H9 (cell line): ENCODE results near the gene NBEAL2. TPM values are rescaled to one million over a fixed set of nuclear protein-coding genes. Genes with fewer than 3 reads are reported as not detected.

Experiments used
- DNase-seq: peaks from one replicate; pipeline ENCODE4 v3.0.0-alpha.2; 2017
- H2AFZ ChIP-seq: one replicate; pipeline ENCODE4 v1.6.1; 2013; ENCODE audit warnings: mild to moderate bottlenecking, low read length, control low read depth, moderate library complexity
- H2AK5ac ChIP-seq: 2 replicates; pipeline ENCODE4 v1.6.1; 2013; ENCODE audit warnings: low read length, control low read depth, mixed read lengths; ENCODE audit not compliant: insufficient read length
- H2BK120ac ChIP-seq: one replicate; pipeline ENCODE4 v1.6.1; 2013; ENCODE audit warnings: low read depth, mild to moderate bottlenecking, low read length, control low read depth, inconsistent platforms; ENCODE audit not compliant: poor library complexity, severe bottlenecking
- H2BK12ac ChIP-seq: 2 replicates; pipeline ENCODE4 v1.6.1; 2013; ENCODE audit warnings: low read length, control low read depth, mixed read lengths, low read depth; ENCODE audit not compliant: insufficient read length
- H2BK15ac ChIP-seq: 2 replicates; pipeline ENCODE4 v1.6.1; 2013; ENCODE audit warnings: low read depth, low read length, control low read depth
- H2BK20ac ChIP-seq: one replicate; pipeline ENCODE4 v1.6.1; 2013; ENCODE audit warnings: low read depth, mild to moderate bottlenecking, low read length, control low read depth, inconsistent platforms; ENCODE audit not compliant: poor library complexity, severe bottlenecking
- H2BK5ac ChIP-seq: 2 replicates; pipeline ENCODE4 v1.6.1; 2013; ENCODE audit warnings: low read length, control low read depth, mixed read lengths; ENCODE audit not compliant: insufficient read length
- H3K14ac ChIP-seq: 2 replicates; pipeline ENCODE4 v1.6.1; 2013; ENCODE audit warnings: low read length, control low read depth; ENCODE audit not compliant: insufficient read depth
- H3K18ac ChIP-seq: 2 replicates; pipeline ENCODE4 v1.6.1; 2013; ENCODE audit warnings: low read depth, mild to moderate bottlenecking, mixed read lengths, low read length, control low read depth; ENCODE audit not compliant: insufficient read length
- H3K23ac ChIP-seq: 2 replicates; pipeline ENCODE4 v1.6.1; 2013; ENCODE audit warnings: low read length, control low read depth, mixed read lengths, low read depth; ENCODE audit not compliant: insufficient read length
- H3K23me2 ChIP-seq: 2 replicates; pipeline ENCODE4 v1.6.1; 2013; ENCODE audit warnings: low read depth, mild to moderate bottlenecking, mixed read lengths, low read length, control low read depth; ENCODE audit not compliant: insufficient read length, poor library complexity, severe bottlenecking
- H3K27ac ChIP-seq: 2 replicates; pipeline ENCODE4 v1.5.1; 2013; ENCODE audit warnings: low read length, control low read depth, mixed read lengths, low read depth; ENCODE audit not compliant: insufficient read length
- H3K27me3 ChIP-seq: 2 replicates; pipeline ENCODE4 v1.6.1; 2013; ENCODE audit warnings: low read length, control low read depth, inconsistent platforms; ENCODE audit not compliant: insufficient read depth
- H3K4ac ChIP-seq: 2 replicates; pipeline ENCODE4 v1.6.1; 2013; ENCODE audit warnings: low read depth, mild to moderate bottlenecking, control low read depth, inconsistent platforms, low read length, moderate library complexity
- H3K4me1 ChIP-seq: 2 replicates; pipeline ENCODE4 v1.6.1; 2013; ENCODE audit warnings: low read length, control low read depth, inconsistent platforms; ENCODE audit not compliant: insufficient read depth
- H3K4me2 ChIP-seq: 2 replicates; pipeline ENCODE4 v1.6.1; 2013; ENCODE audit warnings: low read length, control low read depth, mixed read lengths; ENCODE audit not compliant: insufficient read length, insufficient read depth
- H3K56ac ChIP-seq: 2 replicates; pipeline ENCODE4 v1.6.1; 2013; ENCODE audit warnings: low read depth, mild to moderate bottlenecking, mixed read lengths, low read length, control low read depth; ENCODE audit not compliant: insufficient read length
- H3K79me1 ChIP-seq: 2 replicates; pipeline ENCODE4 v1.6.1; 2013; ENCODE audit warnings: low read depth, mild to moderate bottlenecking, moderate library complexity, low read length, control low read depth, inconsistent platforms; ENCODE audit not compliant: insufficient read depth, poor library complexity, severe bottlenecking
- H3K79me2 ChIP-seq: 2 replicates; pipeline ENCODE4 v1.6.1; 2013; ENCODE audit warnings: low read length, control low read depth, inconsistent platforms; ENCODE audit not compliant: insufficient read depth
- H3K9ac ChIP-seq: 2 replicates; pipeline ENCODE4 v1.6.1; 2013; ENCODE audit warnings: low read length, control low read depth, mixed read lengths; ENCODE audit not compliant: insufficient read length; ENCODE audit errors: extremely low read depth
- H3K9me3 ChIP-seq: one replicate; pipeline ENCODE4 v1.6.1; 2013; ENCODE audit warnings: low read depth, low read length, inconsistent platforms; ENCODE audit not compliant: control insufficient read depth
- H3T11ph ChIP-seq: one replicate; pipeline ENCODE4 v1.6.1; 2013; ENCODE audit warnings: mild to moderate bottlenecking, low read length, control low read depth, inconsistent platforms
- H4K20me1 ChIP-seq: one replicate; pipeline ENCODE4 v1.6.1; 2013; ENCODE audit not compliant: control insufficient read depth, insufficient read length, insufficient read depth
- H4K5ac ChIP-seq: 2 replicates; pipeline ENCODE4 v1.6.1; 2013; ENCODE audit warnings: low read depth, mild to moderate bottlenecking, mixed read lengths, low read length, control low read depth; ENCODE audit not compliant: insufficient read length
- H4K8ac ChIP-seq: replicated peaks from 2 replicates; pipeline ENCODE4 v1.6.1; 2013; ENCODE audit warnings: low read length, control low read depth, mixed read lengths, low read depth; ENCODE audit not compliant: insufficient read length
- H4K91ac ChIP-seq: 2 replicates; pipeline ENCODE4 v1.6.1; 2013; ENCODE audit warnings: low read depth, mild to moderate bottlenecking, moderate library complexity, mixed read lengths, low read length, control low read depth; ENCODE audit not compliant: insufficient read length
- H3K27ac Mint-ChIP-seq, 3 experiments: 2 replicates in 2 of 3; 3 replicates in 1 of 3; pipeline ENCODE4 v1.8.0; 2020 to 2021; ENCODE audit warnings: mixed read lengths in 3 of 3, mild to moderate bottlenecking in 1 of 3, moderate library complexity in 1 of 3
- H3K27me3 Mint-ChIP-seq: 2 replicates; pipeline ENCODE4 v1.8.0; 2021; ENCODE audit warnings: low read depth, mild to moderate bottlenecking, moderate library complexity, mixed read lengths
- H3K36me3 Mint-ChIP-seq, 3 experiments: 2 replicates in 2 of 3; 3 replicates in 1 of 3; pipeline ENCODE4 v1.8.0; 2020 to 2021; ENCODE audit warnings: low read depth in 3 of 3, mixed read lengths in 3 of 3; ENCODE audit not compliant: insufficient read depth in 1 of 3
- H3K4me1 Mint-ChIP-seq, 2 experiments: 2 replicates each; pipeline ENCODE4 v1.8.0; 2020; ENCODE audit warnings: mixed read lengths in 2 of 2
- H3K4me3 Mint-ChIP-seq, 2 experiments: 2 replicates in 1 of 2; 3 replicates in 1 of 2; pipeline ENCODE4 v1.8.0; 2020 to 2021; ENCODE audit warnings: mild to moderate bottlenecking in 2 of 2, mixed read lengths in 2 of 2, moderate library complexity in 1 of 2
- H3K9me3 Mint-ChIP-seq, 2 experiments: 2 replicates in 1 of 2; 3 replicates in 1 of 2; pipeline ENCODE4 v1.8.0; 2020; ENCODE audit warnings: mild to moderate bottlenecking in 2 of 2, mixed read lengths in 2 of 2, moderate library complexity in 1 of 2
- whole genome bisulfite sequencing: extraction: QIAGEN DNeasy Blood & Tissue Kit; methylation state at CpG from one replicate; pipeline ENCODE4 v1.1.7; 2013; ENCODE audit warnings: missing lambda C conversion rate, low lambda C conversion rate, mixed read lengths; ENCODE audit not compliant: insufficient read length; ENCODE audit errors: extremely low coverage; 5-methylcytosine and 5-hydroxymethylcytosine counted together
- total RNA-seq: library from RNA; stranded (reverse); gene quantifications from 2 replicates; pipeline ENCODE4 v1.2.1, GENCODE V29; 2021
- TF ChIP-seq, protein P1 (sequence below): fragments of 200-600 bp; sonication (generic); conservative IDR thresholded peaks from 3 replicates; pipeline ENCODE4 v1.8.0; 2021; ENCODE audit warnings: antibody characterized with exemption, mild to moderate bottlenecking

NBEAL2 gene
- total RNA-seq, 1 experiment from 2014 or later = 52.1 TPM

DNA sequence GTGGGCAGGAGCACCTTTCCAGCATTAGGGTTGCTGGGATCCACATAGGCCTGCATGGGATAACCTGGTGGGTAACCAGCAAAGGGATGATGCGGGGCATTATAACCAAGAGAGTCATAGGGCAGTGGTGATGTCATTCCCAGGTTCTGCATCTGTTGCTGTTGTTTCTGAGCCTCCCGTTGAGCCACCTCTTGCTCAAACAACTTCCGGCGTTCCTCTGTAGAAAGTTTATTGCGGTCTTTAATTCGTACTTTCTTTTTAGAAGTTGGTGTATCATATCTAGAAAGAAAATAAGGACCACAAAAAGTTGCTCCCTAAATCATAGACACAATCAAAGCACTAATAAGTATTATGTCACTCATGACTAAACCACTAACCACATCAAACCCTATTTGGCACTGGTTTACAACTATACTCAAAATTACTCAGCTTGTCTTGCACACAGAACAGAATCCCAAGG lies 77.8 kb downstream of the NBEAL2 start:
- no peak overlapping the region for H2BK120ac ChIP-seq
- no peak overlapping the region for H3K4ac ChIP-seq
- no peak overlapping the region for H4K91ac ChIP-seq
- no peak overlapping the region for H3K23ac ChIP-seq
- no peaks in the 10 kb centered on the region for H4K20me1 ChIP-seq
- H3K9ac ChIP-seq = no peak overlapping the region
- TF ChIP-seq, protein P1, sequence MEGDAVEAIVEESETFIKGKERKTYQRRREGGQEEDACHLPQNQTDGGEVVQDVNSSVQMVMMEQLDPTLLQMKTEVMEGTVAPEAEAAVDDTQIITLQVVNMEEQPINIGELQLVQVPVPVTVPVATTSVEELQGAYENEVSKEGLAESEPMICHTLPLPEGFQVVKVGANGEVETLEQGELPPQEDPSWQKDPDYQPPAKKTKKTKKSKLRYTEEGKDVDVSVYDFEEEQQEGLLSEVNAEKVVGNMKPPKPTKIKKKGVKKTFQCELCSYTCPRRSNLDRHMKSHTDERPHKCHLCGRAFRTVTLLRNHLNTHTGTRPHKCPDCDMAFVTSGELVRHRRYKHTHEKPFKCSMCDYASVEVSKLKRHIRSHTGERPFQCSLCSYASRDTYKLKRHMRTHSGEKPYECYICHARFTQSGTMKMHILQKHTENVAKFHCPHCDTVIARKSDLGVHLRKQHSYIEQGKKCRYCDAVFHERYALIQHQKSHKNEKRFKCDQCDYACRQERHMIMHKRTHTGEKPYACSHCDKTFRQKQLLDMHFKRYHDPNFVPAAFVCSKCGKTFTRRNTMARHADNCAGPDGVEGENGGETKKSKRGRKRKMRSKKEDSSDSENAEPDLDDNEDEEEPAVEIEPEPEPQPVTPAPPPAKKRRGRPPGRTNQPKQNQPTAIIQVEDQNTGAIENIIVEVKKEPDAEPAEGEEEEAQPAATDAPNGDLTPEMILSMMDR = no peak
- no peak overlapping the region for H3K18ac ChIP-seq
- H3K4me1 ChIP-seq = no peaks in the 10 kb centered on the region
- H2BK5ac ChIP-seq = no peak overlapping the region
- H3K4me3 Mint-ChIP-seq = no peak overlapping the region
- no peak overlapping the region for H2AFZ ChIP-seq
- H3K36me3 Mint-ChIP-seq = peaks cover 19 to 50% (median 35%) of the 10 kb centered on the region in 3 experiments; a peak in 6 of 7 replicates
- H3K79me1 ChIP-seq = peaks cover 4% of the 10 kb centered on the region
- H4K5ac ChIP-seq = no peak overlapping the region
- H2BK15ac ChIP-seq = no peak overlapping the region
- no peak overlapping the region for H2BK12ac ChIP-seq
- peak overlapping the region in 1 of 3 experiments; percentile 49; a peak in 1 of 7 replicates for H3K27ac Mint-ChIP-seq
- H3K4me1 Mint-ChIP-seq = no peaks in the 10 kb centered on the region
- no peaks in the 10 kb centered on the region for H3K9me3 ChIP-seq
- no peak overlapping the region for H3K14ac ChIP-seq
- DNase-seq = no peak
- no peak overlapping the region for H3K27ac ChIP-seq
- no peaks in the 10 kb centered on the region for H3K27me3 Mint-ChIP-seq
- WGBS = no CpG with 5 or more reads among the region's 6 CpGs
- no peaks in the 10 kb centered on the region for H3K27me3 ChIP-seq
- H3K4me2 ChIP-seq = no peak overlapping the region
- H3T11ph ChIP-seq = no peak overlapping the region
- H3K23me2 ChIP-seq = no peaks in the 10 kb centered on the region
- H3K9me3 Mint-ChIP-seq = no peaks in the 10 kb centered on the region
- no peak overlapping the region for H3K56ac ChIP-seq
- H2BK20ac ChIP-seq = no peak overlapping the region
- H4K8ac ChIP-seq = no peak overlapping the region
- no peak overlapping the region for H2AK5ac ChIP-seq
- H3K79me2 ChIP-seq = no peaks in the 10 kb centered on the region; the same call in 1 of the 2 replicates

Other genes with a start within 250 kb of the NBEAL2 start
- 0.24 TPM in 2 replicates for gene MYL3, start 116.2 kb upstream of the NBEAL2 start, total RNA-seq
- gene PTH1R, start 101.9 kb upstream of the NBEAL2 start, total RNA-seq = 0.99 and 1.0 TPM in 2 replicates
- 49.1 and 54.0 TPM in 2 replicates for gene CCDC12, start 2.9 kb upstream of the NBEAL2 start, total RNA-seq
- gene SETD2, start 184.4 kb downstream of the NBEAL2 start, total RNA-seq = 57.4 and 60.8 TPM in 2 replicates